Stomach (tissue), 4 donors: ENCODE measurements around the gene LACTB.
A peak's percentile ranks its signal among the peaks of the same experiment; 100 is the strongest.

Source experiments
- POLR2A ChIP-seq, 4 donors: fragments of 450-650 bp; IDR thresholded peaks; one replicate each; pipeline ENCODE4 v1.6.1; 2016; ENCODE audit warnings: antibody characterized with exemption in 4 of 4, control low read depth in 2 of 4, mild to moderate bottlenecking in 1 of 4, moderate library complexity in 1 of 4
- POLR2AphosphoS5 ChIP-seq, 3 donors: sonication (generic); formaldehyde crosslinking; IDR thresholded peaks; one replicate each; pipeline ENCODE4 v1.6.1; 2016; ENCODE audit warnings: antibody characterized with exemption in 3 of 3
- TF ChIP-seq, protein P1 (sequence below), 7 experiments: fragments of 450-650 bp in 4 of 7; fragments of 200-600 bp in 3 of 7; sonication (generic) in 3 of 7; IDR thresholded peaks; one replicate each; pipeline ENCODE4 v1.5.1; 2016 to 2019; ENCODE audit warnings: antibody characterized with exemption in 7 of 7, control low read depth in 2 of 7, mild to moderate bottlenecking in 1 of 7

- TF ChIP-seq POLR2A (IDR thresholded peaks at IDR 0.05) = peak in 2 of 4 donors; percentile 36 to 72
- TF ChIP-seq POLR2AphosphoS5 (IDR thresholded peaks at IDR 0.05) = peak; percentile 50 to 97 (median 95)
- TF ChIP-seq, protein P1, sequence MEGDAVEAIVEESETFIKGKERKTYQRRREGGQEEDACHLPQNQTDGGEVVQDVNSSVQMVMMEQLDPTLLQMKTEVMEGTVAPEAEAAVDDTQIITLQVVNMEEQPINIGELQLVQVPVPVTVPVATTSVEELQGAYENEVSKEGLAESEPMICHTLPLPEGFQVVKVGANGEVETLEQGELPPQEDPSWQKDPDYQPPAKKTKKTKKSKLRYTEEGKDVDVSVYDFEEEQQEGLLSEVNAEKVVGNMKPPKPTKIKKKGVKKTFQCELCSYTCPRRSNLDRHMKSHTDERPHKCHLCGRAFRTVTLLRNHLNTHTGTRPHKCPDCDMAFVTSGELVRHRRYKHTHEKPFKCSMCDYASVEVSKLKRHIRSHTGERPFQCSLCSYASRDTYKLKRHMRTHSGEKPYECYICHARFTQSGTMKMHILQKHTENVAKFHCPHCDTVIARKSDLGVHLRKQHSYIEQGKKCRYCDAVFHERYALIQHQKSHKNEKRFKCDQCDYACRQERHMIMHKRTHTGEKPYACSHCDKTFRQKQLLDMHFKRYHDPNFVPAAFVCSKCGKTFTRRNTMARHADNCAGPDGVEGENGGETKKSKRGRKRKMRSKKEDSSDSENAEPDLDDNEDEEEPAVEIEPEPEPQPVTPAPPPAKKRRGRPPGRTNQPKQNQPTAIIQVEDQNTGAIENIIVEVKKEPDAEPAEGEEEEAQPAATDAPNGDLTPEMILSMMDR (IDR thresholded peaks at IDR 0.05) = no peak
These were observed 35.6 kb downstream of the LACTB start, which contains the start of gene RPS27L for GRCh38 chr15:63157118-63157843.
